Astrocyte (in vitro differentiated cells and primary cell): ENCODE results near the gene TRIM41. TPM values are rescaled to one million over a fixed set of nuclear protein-coding genes. Genes with fewer than 3 reads are reported as not detected.

Experiments
- DNase-seq: peaks from one replicate; pipeline ENCODE4 v3.0.0-alpha.2; 2010; ENCODE audit warnings: low read depth
- FAIRE-seq: peaks from 2 replicates; lab custom pipeline; 2011; peaks lifted over from hg19 to GRCh38; lab: Jason Lieb, UNC
- H2AFZ ChIP-seq: 2 replicates; pipeline ENCODE4 v1.6.0; 2012; ENCODE audit warnings: low read depth, low read length, inconsistent platforms
- H3K27ac ChIP-seq: 2 replicates; pipeline ENCODE4 v1.5.1; 2011; ENCODE audit warnings: low read depth, low read length, inconsistent platforms
- H3K27me3 ChIP-seq: 2 replicates; pipeline ENCODE4 v1.6.0; 2011; ENCODE audit warnings: low read length, inconsistent platforms; ENCODE audit not compliant: insufficient read depth
- H3K36me3 ChIP-seq: 2 replicates; pipeline ENCODE4 v1.5.1; 2011; ENCODE audit warnings: low read length, inconsistent platforms; ENCODE audit not compliant: insufficient read depth
- H3K4me1 ChIP-seq: 2 replicates; pipeline ENCODE4 v1.5.1; 2011; ENCODE audit warnings: low read length, inconsistent platforms; ENCODE audit not compliant: insufficient read depth
- H3K4me2 ChIP-seq: 2 replicates; pipeline ENCODE4 v1.6.0; 2012; ENCODE audit warnings: low read length, inconsistent platforms
- H3K4me3 ChIP-seq: 2 replicates; pipeline ENCODE4 v1.5.1; 2011; ENCODE audit warnings: low read depth, mild to moderate bottlenecking, low read length, inconsistent platforms; ENCODE audit not compliant: insufficient read depth
- H3K79me2 ChIP-seq: 2 replicates; pipeline ENCODE4 v1.6.0; 2012; ENCODE audit warnings: mild to moderate bottlenecking, low read length, inconsistent platforms; ENCODE audit not compliant: insufficient read depth
- H3K9ac ChIP-seq: 2 replicates; pipeline ENCODE4 v1.6.0; 2012; ENCODE audit warnings: mild to moderate bottlenecking, low read length, inconsistent platforms
- H3K9me3 ChIP-seq: 2 replicates; pipeline ENCODE4 v1.5.1; 2012; ENCODE audit warnings: low read depth, mild to moderate bottlenecking, low read length, inconsistent platforms; ENCODE audit not compliant: insufficient read depth
- H4K20me1 ChIP-seq: 2 replicates; pipeline ENCODE4 v1.6.0; 2012; ENCODE audit warnings: low read length, inconsistent platforms; ENCODE audit not compliant: insufficient read depth
- H3K27ac Mint-ChIP-seq: one replicate; pipeline ENCODE4 v1.8.0; 2021; ENCODE audit warnings: mild to moderate bottlenecking, mixed read lengths; ENCODE audit not compliant: unreplicated experiment
- H3K27me3 Mint-ChIP-seq: one replicate; pipeline ENCODE4 v1.8.0; 2021; ENCODE audit warnings: low read depth, mixed read lengths; ENCODE audit not compliant: unreplicated experiment
- H3K36me3 Mint-ChIP-seq: one replicate; pipeline ENCODE4 v1.8.0; 2021; ENCODE audit warnings: low read depth, mixed read lengths; ENCODE audit not compliant: unreplicated experiment
- H3K4me1 Mint-ChIP-seq: one replicate; pipeline ENCODE4 v1.8.0; 2021; ENCODE audit warnings: low read depth, mixed read lengths; ENCODE audit not compliant: unreplicated experiment
- H3K4me3 Mint-ChIP-seq: one replicate; pipeline ENCODE4 v1.8.0; 2021; ENCODE audit warnings: mild to moderate bottlenecking, moderate library complexity, mixed read lengths; ENCODE audit not compliant: unreplicated experiment
- H3K9me3 Mint-ChIP-seq: one replicate; pipeline ENCODE4 v1.8.0; 2021; ENCODE audit warnings: mild to moderate bottlenecking, mixed read lengths; ENCODE audit not compliant: unreplicated experiment
- EZH2 ChIP-seq: IDR thresholded peaks from 2 replicates; pipeline ENCODE4 v1.6.1; 2012; ENCODE audit warnings: mild to moderate bottlenecking, low read length, inconsistent platforms; ENCODE audit not compliant: insufficient read depth
- total RNA-seq: library from RNA; stranded (reverse); gene quantifications from 2 replicates; pipeline ENCODE4 v1.2.1, GENCODE V29; 2021
- TF ChIP-seq, protein P1 (sequence below): IDR thresholded peaks from 2 replicates; pipeline ENCODE4 v1.5.1; 2011; ENCODE audit warnings: low read depth, mild to moderate bottlenecking, inconsistent platforms, low read length, moderate library complexity; ENCODE audit not compliant: insufficient read depth

Gene TRIM41
- total RNA-seq, 1 donor from 2014 or later: 20.9 TPM

DNA sequence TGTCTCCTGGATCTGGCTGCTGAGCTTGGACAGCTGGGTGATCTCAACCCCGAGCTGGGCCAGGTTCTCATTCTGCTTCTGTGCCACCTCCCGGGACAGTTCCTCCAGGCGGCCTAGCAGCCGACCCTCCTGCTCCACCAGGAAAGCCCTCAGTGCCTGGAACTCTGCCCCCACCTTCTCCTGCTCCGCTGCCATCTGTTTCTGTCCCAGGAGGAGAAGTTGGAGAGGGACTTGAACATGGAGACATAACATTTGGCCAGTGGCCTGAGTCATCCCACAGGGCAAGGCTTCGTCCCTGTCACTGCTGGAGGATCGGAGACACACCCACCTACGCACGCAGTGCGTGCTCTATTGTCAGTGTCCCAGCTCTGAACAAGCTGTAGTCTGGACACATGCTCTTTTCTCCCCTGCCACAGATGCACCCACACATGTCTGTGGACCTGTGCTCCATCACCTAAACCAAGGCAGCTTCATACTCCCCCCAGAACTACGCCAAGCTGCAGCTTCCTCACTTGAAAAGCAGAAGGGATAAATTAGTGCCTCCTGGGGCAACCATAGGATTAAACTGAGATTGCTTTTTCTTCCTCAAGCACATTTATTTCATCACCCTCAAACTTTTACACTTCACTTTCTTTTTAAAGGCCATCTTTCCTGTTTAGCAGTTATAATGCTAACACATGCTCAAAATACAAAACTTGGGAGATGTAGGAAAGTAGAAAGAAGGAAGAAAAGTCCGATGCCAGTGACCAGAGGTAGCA is 23.0 kb upstream of the TRIM41 start:
- Histone ChIP-seq H3K36me3 (no peaks in the 10 kb centered on the region), H3K4me3 (no peak overlapping the region), H3K27me3 (peaks cover 22% of the 10 kb centered on the region), H3K4me1 (no peaks in the 10 kb centered on the region), H3K27ac (no peak overlapping the region), H2AFZ (no peak overlapping the region), H4K20me1 (no peaks in the 10 kb centered on the region), H3K9ac (no peak overlapping the region), H3K4me2 (no peak overlapping the region), H3K79me2 (no peaks in the 10 kb centered on the region), H3K9me3 (no peaks in the 10 kb centered on the region)
- DNase-seq: no peak
- Mint-ChIP-seq H3K27ac (no peak overlapping the region), H3K36me3 (no peaks in the 10 kb centered on the region), H3K27me3 (peaks cover 50% of the 10 kb centered on the region), H3K4me3 (no peak overlapping the region), H3K4me1 (peaks cover 8% of the 10 kb centered on the region), H3K9me3 (no peaks in the 10 kb centered on the region)
- FAIRE-seq: no peak
- TF ChIP-seq EZH2: no peak
- TF ChIP-seq, protein P1, sequence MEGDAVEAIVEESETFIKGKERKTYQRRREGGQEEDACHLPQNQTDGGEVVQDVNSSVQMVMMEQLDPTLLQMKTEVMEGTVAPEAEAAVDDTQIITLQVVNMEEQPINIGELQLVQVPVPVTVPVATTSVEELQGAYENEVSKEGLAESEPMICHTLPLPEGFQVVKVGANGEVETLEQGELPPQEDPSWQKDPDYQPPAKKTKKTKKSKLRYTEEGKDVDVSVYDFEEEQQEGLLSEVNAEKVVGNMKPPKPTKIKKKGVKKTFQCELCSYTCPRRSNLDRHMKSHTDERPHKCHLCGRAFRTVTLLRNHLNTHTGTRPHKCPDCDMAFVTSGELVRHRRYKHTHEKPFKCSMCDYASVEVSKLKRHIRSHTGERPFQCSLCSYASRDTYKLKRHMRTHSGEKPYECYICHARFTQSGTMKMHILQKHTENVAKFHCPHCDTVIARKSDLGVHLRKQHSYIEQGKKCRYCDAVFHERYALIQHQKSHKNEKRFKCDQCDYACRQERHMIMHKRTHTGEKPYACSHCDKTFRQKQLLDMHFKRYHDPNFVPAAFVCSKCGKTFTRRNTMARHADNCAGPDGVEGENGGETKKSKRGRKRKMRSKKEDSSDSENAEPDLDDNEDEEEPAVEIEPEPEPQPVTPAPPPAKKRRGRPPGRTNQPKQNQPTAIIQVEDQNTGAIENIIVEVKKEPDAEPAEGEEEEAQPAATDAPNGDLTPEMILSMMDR: no peak

DNA sequence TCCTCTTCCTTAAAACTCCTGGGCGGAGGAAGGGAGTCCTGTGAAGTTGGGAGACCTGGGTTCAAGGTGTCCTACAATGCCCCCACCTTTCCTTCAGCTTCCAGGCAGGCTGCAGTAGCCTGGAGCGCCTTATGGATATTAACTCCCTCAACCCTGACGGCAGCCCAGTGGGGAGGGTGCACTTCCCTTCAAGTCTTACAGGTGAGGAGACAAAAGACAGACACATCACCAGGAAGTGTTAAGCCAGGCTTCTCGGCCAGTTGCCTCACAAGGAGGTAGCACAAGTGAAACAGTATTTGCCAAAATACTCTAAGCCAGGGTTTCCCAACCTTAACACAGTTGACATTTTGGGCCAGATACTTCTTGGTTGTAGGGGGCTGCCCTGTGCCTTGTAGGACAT is 22.3 kb upstream of the TRIM41 start:
- peaks cover 12% of the 10 kb centered on the region for H3K4me1 Mint-ChIP-seq
- Histone ChIP-seq H3K4me1 (peaks cover 4% of the 10 kb centered on the region), H3K27me3 (peaks cover 22% of the 10 kb centered on the region), H3K79me2 (no peaks in the 10 kb centered on the region), H2AFZ (no peak overlapping the region), H3K9ac (no peak overlapping the region), H3K4me2 (no peak overlapping the region), H3K27ac (no peak overlapping the region), H3K9me3 (no peaks in the 10 kb centered on the region), H4K20me1 (no peaks in the 10 kb centered on the region), H3K36me3 (no peaks in the 10 kb centered on the region), H3K4me3 (no peak overlapping the region)
- TF ChIP-seq, protein P1: no peak
- TF ChIP-seq EZH2: no peak
- H3K27ac Mint-ChIP-seq: no peak overlapping the region
- H3K27me3 Mint-ChIP-seq: peaks cover 52% of the 10 kb centered on the region
- no peaks in the 10 kb centered on the region for H3K36me3 Mint-ChIP-seq
- DNase-seq (no peak), FAIRE-seq (no peak)
- H3K4me3 Mint-ChIP-seq: no peak overlapping the region
- no peaks in the 10 kb centered on the region for H3K9me3 Mint-ChIP-seq

DNA sequence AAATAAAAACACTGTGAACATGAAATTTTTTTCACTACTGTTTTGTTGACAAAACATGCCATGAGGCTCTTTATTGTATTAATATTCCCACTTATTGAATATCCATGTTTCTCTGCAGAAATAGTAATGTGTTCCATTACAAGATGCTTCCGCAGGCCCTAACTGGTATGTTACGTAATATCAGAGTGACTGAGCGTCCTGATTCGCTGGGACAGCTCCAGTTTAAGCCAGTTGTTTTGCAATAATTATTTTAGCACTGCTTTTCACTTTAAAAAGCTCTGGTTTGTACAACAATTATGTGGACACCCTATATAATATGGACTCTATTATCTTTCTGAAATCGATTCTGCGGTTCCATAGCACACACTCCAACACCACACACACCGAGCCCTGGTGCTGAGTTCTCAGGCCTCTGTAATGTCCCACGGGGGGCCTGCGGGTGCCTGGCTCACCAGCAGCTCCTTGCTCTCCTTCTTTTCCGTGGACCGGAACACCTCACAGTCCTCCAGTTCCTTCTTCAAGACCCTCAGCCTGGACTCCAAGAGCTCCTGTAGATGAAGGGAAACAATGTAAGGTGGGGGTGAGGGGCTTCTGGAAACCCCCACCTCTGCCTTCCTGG is 19.9 kb upstream of the TRIM41 start:
- Histone ChIP-seq H4K20me1 (peaks cover 5% of the 10 kb centered on the region), H3K9ac (no peak overlapping the region), H3K4me3 (no peak overlapping the region), H3K27ac (no peak overlapping the region), H3K27me3 (peaks cover 22% of the 10 kb centered on the region), H3K79me2 (no peaks in the 10 kb centered on the region), H3K36me3 (no peaks in the 10 kb centered on the region), H3K4me2 (no peak overlapping the region), H2AFZ (no peak overlapping the region), H3K9me3 (no peaks in the 10 kb centered on the region), H3K4me1 (peaks cover 12% of the 10 kb centered on the region)
- peaks cover 19% of the 10 kb centered on the region for H3K4me1 Mint-ChIP-seq
- no peak for DNase-seq
- peak overlapping the region; percentile 50 for H3K4me3 Mint-ChIP-seq
- TF ChIP-seq EZH2: no peak
- TF ChIP-seq, protein P1: no peak
- FAIRE-seq: no peak
- H3K9me3 Mint-ChIP-seq: peaks cover 4% of the 10 kb centered on the region
- H3K27ac Mint-ChIP-seq: no peak overlapping the region
- peaks cover 53% of the 10 kb centered on the region for H3K27me3 Mint-ChIP-seq
- H3K36me3 Mint-ChIP-seq: no peaks in the 10 kb centered on the region
